Metanephros (tissue), 2 donors: Measurements from ENCODE around the gene WFDC2. TPM values are rescaled to one million over a fixed set of nuclear protein-coding genes. Genes with fewer than 3 reads are reported as not detected.

Experiments
- small RNA-seq: library from RNA; depleted of rRNA; stranded (forward); fragments of <200 nt; gene quantifications from one replicate; pipeline ENCODE3, GENCODE V24; 2014; ENCODE audit warnings: low replicate concordance
- total RNA-seq: library from RNA; depleted of rRNA; stranded (reverse); fragments of >200 nt; gene quantifications from one replicate; pipeline ENCODE4 v1.2.3, GENCODE V29; 2014

WFDC2 gene
- total RNA-seq = 77.5 TPM

GRCh38 chr20:45469336-45470261, at the start of gene WFDC2:
TSS of gene WFDC2 (plus strand) at chr20:45469753. CDS start at chr20:45469782, 29 bp downstream.

GRCh38 chr20:45515147-45515913, 45.8 kb downstream of the WFDC2 start, which contains the start of gene SPINT3:
TSS of gene SPINT3 (minus strand) at chr20:45515622. CDS start at chr20:45515608, 14 bp downstream.

Small RNA genes within 50 kb of the gene (small RNA-seq; reads per million reads assigned to genes)
- not detected for gene MIR6812

Other genes with a start within 250 kb of the WFDC2 start
- 0.06 TPM for gene SEMG2, start 248.4 kb upstream of the WFDC2 start, total RNA-seq
- 2.8 TPM for gene SLPI, start 215.2 kb upstream of the WFDC2 start, total RNA-seq
- not detected for gene RBPJL, start 162.9 kb upstream of the WFDC2 start, total RNA-seq
- gene MATN4, start 161.5 kb upstream of the WFDC2 start, total RNA-seq = 0.99 TPM
- gene SDC4, start 121.3 kb upstream of the WFDC2 start, total RNA-seq = 122 TPM
- gene SYS1, start 106.6 kb upstream of the WFDC2 start, total RNA-seq = 25.3 TPM
- 0.12 TPM for gene TP53TG5, start 91.4 kb upstream of the WFDC2 start, total RNA-seq
- gene DBNDD2, start 61.5 kb upstream of the WFDC2 start, total RNA-seq = 12.9 TPM
- 45.5 TPM for gene PIGT, start 53.6 kb upstream of the WFDC2 start, total RNA-seq
- gene SPINT3, start 45.9 kb downstream of the WFDC2 start, total RNA-seq = not detected
- not detected for gene WFDC6, start 69.7 kb downstream of the WFDC2 start, total RNA-seq
- gene EPPIN, start 77.6 kb downstream of the WFDC2 start, total RNA-seq = not detected
- gene WFDC8, start 109.5 kb downstream of the WFDC2 start, total RNA-seq = not detected
- not detected for gene WFDC10A, start 160.0 kb downstream of the WFDC2 start, total RNA-seq
- not detected for gene WFDC9, start 161.5 kb downstream of the WFDC2 start, total RNA-seq
- gene WFDC11, start 200.5 kb downstream of the WFDC2 start, total RNA-seq = not detected
- gene WFDC13, start 232.3 kb downstream of the WFDC2 start, total RNA-seq = not detected
- not detected for gene WFDC10B, start 235.3 kb downstream of the WFDC2 start, total RNA-seq